Measurements from ENCODE around the gene RTL5.
"Not testable (repeated sequence)": the region's sequence is repeated elsewhere in the genome, so short reads cannot be mapped to it uniquely, and the experiment has no call there.

The RTL5 gene

GRCh38 chrX:72131317-72132294 is at the start of gene RTL5:
TSS of gene RTL5 (minus strand) at chrX:72131915.
- DNase-seq = no peak

DNA sequence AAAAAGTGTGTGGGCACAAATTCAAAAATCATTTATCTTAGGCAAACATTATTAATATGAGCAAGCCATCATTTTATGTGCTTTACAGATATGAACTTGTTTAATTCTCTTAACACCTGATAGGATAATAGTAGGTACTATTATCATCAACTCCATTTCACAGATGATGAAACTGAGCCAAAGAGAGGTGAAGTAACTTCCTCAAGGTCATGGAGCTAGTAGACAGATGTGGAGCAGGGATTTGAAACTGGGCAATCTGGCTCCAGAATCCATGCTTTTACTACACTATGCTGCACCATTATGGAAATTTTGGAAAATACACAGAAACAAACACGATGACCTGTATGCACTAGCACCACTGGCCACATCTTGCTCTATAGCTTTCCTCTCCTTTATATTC is 48.8 kb upstream of the RTL5 start:
- no peak for DNase-seq

DNA sequence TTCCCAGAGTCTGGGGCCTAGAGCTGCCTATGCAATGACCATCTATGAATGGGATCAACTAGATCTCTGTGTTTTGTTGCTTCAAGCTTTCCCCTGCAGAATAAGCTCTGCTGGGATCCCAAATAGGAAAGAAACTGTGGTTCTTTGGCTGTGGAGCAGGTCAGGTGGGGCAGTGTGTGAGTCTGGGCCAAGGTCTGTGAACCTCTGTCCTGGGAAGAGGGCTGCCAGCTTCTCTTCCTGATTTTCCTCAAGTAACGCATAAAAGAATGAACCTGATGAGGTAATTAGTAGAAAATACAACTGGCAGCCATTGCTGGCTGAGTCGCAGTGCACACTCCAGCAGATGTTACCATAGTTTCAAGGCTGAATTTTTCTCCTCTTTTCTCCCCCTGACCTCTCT is 45.3 kb upstream of the RTL5 start:
- DNase-seq = no peak

- DNase-seq = not testable (repeated sequence)
These were observed 44.6 kb upstream of the RTL5 start for GRCh38 chrX:72176289-72176688.

DNA sequence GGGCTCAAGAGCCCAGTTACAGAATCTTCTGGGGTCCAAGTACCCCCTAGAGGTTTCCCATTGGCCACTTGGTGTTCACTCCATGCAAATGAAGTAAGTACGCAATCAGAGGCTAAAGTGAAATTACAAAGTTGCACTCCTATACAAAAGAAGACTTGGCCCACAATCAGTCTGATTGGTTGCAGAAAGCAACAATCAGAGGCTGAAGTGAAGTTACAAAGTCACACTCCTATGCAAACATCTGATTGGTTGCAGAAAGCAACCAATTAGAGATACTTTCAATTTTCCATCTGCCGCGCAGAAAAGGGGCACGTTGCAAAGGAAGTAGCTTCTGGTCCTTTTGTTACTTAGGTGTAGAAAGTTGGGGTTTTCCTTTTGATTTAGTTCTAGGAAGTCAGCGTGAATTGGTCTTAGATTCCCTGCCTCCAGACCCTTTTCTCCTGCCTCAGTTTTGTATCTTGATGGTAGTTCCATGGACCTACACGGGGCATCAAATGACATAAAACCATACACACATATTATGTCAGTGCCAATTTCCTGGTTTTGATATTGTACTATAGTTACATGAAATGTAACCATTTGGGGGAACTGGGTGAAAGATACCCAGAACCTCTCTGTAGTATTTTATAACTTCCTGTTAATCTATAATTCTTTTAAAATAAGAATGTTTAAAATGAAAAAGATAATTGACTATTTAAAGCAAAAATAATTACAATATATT is 37.5 kb upstream of the RTL5 start:
- DNase-seq = no peak

DNA sequence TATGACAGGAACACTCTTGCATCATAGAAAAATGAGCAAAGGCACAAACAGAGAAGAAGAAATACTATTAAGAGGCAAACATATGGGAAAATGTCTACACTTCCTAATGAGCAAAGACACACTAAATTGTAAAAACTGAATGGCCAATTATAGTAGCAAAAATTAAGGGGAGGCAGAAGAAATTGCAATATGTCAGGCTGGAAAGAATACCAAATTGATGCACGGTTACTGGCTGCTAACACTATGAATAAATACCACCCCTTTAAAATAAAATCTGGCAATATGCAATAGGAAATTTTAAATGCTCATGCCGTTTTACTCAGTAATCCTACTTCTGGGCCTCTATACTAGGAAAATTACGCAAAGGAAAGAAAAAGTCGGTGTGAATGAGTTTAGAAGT is 33.8 kb upstream of the RTL5 start:
- no peak for DNase-seq

DNA sequence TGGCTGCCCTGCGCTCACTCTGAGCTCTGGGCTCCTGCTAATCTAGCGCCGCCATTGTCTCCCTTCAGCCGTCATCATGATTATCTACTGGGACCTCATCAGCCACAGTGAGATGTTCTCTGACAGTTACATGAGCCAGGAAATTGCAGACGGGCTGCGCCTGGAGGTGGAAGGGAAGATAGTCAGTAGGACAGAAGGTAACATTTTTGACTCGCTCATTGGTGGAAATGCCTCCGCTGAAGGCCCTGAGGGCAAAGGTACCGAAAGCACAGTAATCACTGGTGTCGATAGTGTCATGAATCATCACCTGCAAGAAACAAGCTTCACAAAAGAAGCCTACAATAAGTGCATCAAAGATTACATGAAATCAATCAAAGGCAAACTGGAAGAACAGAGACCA is 28.1 kb upstream of the RTL5 start:
- no peak for DNase-seq

DNA sequence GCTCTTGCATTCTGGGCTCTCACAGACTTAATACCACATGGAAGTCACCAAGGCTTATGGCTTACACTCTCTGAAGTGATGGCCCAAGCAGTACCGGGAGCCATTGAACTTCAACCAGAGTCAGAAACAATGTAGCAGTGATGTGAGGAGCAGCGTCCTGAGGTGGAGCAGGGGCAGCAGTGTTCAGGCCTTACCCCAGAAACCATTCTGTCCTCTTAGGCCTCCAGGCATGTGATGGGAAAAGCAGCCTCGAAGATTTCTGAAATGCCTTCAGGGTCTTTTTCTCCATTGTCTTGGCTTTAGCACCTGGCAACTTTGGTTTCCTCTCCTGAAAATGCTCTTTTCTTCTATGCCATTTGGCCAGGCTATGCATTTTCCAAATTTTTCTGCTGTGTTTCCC is 27.1 kb upstream of the RTL5 start:
- no peak for DNase-seq

DNA sequence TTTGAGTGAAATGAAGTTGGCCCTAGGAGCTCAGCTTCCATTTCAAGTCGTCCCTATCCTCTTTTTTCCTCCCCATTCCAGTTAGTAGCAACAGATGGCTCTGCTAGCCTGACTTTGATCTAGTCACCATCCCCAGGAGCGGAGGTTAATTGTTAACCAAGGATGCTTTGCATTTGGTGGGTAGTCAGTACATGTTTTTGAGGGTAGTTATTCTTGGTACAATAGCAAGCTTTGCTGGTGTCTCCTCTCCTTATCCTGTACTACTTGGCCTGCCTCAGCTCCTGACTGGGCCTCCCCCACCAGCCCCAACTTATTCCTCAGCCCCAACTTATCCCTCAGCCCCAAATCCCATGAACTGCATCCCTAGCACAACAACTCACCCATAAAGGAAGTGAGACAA is 14.8 kb upstream of the RTL5 start:
- DNase-seq = no peak

- no peak for DNase-seq
These were observed 13.5 kb upstream of the RTL5 start for GRCh38 chrX:72145181-72145580.

GRCh38 chrX:72143609-72143907 is 11.8 kb upstream of the RTL5 start:
- DNase-seq = no peak

DNA sequence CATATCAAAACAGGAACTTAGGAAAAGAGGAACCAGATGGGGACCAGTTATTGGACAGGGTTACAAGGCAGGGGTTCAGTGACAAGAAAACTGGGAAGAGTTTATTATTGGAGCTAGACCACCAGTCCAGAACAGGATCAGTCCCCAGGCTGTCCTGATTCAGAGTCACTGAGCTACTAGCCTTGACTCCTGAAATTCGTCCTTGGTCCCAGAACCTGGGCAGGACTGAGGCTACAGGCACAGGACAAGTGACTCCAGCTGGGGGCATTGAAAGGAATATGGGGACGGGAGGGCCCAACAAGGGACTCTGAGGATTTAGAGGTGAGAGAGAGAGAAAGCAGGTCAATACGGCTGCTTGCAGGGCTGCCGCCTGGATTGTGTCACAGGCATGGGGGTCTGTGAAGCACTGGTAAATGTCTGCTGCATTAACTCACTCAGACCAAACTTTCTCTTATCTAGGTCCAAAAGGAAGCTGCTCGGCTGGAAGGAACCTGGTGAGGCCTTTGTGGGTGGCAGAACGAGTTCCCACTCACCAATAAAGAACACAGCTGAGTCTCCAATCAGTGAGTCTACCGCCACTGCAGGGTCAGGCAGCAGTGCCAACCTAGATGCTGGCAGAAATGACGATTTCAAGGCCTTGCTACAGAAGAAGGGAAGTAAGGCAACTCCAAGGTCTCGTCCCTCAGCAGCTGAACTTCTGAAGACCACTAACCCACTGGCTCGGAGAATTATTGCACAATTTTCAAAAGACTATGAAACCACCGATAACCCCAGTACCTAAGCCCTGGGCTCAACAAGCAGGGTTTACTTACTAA is 11.3 kb upstream of the RTL5 start:
- DNase-seq = no peak

DNA sequence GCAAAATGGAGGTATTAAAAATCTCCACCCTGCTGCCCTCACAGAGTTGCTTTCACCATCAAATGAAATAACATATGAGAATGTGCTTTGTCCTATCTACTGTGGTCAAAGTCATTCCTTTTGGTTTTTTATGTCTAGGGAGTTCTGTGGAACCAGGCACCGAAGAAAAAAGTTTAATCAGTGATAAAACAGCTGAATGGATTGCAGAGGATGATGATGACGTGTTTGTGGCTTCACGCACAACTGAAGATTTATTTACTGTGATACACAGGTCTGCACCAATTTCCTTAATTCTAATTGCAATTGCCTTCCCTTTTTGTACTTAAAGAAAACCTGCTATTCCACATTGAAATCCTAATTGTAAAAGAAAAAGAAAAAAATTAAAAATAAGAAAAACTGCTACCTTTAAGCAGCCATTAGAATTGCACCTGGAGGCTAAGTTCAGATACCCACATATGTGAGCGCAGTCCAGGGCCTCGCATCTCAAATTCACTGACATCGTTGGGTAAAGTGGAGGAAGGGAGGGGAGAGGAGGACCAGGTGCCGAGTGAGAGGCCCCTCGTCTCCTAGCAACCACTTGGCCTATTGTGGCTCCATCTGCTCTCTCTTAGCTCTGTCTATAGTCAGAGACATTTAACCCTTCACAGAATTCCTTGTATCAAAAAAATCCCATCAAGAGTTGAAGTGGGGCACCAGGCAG is 10.5 kb upstream of the RTL5 start:
- no peak for DNase-seq

DNA sequence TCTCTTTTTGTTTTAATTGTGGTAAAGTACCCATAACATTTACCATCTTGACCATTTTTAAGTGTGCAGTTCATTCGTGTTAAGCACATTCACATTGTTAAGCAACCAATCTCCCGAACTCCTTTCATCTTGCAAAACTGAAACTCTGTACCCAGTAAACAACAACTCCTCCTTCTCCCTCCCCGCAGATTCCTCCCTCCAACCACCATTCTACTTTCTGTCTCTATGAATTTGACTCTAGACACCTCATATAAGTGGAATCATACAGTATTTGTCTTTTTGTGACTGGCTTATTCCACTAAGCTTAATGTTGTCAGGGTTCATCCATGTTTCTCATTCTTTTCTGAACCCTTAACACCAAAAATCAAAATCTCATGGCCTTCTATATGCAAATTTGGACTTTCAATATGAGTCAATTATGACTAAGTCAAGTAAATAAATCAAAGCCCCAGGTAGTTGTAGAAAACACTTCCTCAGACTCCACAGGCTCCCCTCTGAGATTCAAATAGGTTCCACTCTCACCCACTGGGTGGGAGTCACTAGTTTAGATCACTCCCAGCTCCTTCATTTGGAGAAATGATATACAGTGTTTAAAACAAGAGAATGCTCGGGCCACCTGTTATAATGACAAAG is 9.8 kb upstream of the RTL5 start:
- no peak for DNase-seq

DNA sequence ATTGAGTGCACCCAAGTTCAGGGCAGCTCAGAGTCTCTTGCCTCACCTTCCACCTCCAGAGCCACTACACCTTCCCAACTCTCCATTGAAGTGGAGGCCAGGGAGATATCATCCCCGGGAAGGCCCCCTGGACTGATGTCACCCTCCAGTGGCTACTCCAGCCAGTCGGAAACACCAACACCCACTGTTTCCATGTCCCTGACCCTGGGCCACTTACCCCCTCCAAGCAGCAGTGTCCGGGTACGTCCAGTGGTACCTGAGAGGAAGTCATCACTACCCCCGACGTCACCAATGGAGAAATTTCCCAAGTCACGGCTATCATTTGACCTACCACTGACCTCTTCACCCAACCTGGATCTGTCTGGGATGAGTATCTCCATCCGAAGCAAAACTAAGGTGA is 7.8 kb upstream of the RTL5 start:
- no peak for DNase-seq

GRCh38 chrX:72137846-72138495 is 6.3 kb upstream of the RTL5 start:
- no peak for DNase-seq

DNA sequence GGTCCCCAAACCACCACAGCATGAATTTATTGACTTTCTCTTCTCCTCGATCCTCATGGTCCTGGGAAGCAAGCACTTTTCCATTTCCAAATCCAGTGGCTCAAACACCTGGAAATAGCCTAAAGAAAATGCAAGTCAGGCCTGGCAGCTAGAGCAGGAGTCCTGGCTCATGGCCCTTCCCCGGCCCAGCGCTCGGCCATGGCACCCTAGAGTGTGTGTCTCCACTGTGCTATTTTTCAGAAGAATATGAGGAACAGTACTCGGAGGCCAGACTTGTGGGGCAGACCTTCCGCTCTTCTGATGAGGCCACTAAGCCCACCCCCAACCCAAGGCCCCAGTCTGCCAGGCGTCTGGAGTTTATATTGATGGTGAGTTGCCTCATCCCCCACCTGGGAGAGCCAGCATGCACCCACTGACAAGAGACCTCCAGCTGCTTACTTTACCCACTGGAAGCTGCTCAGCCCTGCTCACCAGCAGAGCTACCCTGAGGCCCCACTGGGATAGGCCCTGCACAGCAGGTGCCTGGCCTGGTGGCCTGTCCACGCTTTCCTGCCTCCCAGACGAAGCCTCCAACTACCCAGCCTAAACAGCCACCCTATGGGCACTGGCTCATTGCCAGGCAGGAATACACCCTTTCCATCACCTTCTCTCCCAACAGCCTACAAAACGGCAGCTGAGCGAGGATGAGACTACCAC is 2.3 kb upstream of the RTL5 start:
- DNase-seq = no peak

- DNase-seq = no peak
These were observed 741 bp upstream of the RTL5 start for GRCh38 chrX:72132456-72132855.

GRCh38 chrX:72130762-72131250 is 909 bp downstream of the RTL5 start:
- no peak for DNase-seq

- no peak for DNase-seq
These were observed 1.5 kb downstream of the RTL5 start for GRCh38 chrX:72130156-72130761.

DNA sequence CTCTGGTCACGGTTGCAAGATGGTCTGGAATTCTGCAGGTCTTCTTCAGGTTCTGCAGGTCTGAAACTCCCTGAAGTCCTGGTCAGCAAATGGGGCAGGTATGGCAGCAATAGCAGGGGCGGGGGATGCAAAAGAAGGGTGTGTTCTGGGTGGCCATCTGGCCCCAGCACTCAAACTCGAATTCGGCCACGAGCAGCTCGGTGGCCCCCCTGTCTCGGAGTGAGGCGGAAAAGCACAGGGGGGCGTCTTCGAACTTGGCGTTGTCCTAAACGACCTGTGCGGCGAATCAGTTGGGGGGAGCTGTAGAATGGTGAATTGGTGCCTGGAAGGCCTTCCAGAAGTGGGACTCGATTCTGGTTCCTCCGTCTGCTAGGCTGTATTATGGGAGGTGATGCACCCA is 2.1 kb downstream of the RTL5 start:
- DNase-seq = no peak
